HT1080 (cell line): Measurements from ENCODE around the gene STON2. TPM values are rescaled to one million over a fixed set of nuclear protein-coding genes. Genes with fewer than 3 reads are reported as not detected.
A peak's percentile ranks its signal among the peaks of the same experiment; 100 is the strongest.

Experiments used
- DNase-seq: peaks from one replicate; pipeline ENCODE4 v3.0.0-alpha.2; 2015; ENCODE audit warnings: low read depth
- total RNA-seq: library from RNA; depleted of rRNA; stranded (reverse); fragments of >200 nt; shearing (Covaris generic); gene quantifications from 2 replicates; pipeline ENCODE4 v1.2.3, GENCODE V29; 2014

Gene STON2
- total RNA-seq, 1 experiment from 2014 or later: 7.6 TPM

GRCh38 chr14:81418057-81418790 is 18.1 kb upstream of the STON2 start:
- no peak for DNase-seq

- DNase-seq: no peak
Measured at GRCh38 chr14:81416981-81417380, 16.9 kb upstream of the STON2 start.

- DNase-seq: peak; percentile 41
Measured at GRCh38 chr14:81416194-81416952, 16.2 kb upstream of the STON2 start.

DNA sequence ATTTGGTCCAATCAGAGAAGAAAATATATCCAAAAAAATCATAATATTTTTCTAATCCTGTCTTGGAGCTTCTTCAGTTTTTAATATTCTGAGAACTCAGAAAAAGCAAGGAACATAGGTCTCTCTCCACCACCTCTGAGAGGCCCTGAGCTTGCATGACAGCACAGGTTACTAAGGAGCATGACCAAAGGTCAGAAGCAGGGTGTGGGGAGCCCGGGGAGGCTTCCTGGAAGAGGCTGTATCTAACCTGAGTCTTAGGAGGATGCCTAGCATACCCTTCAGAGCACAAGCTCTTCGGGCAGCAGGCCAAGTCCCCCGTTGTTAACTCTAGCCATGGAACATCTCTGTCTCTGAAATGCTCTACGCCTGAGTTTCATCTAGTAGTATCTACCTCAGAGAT is 15.7 kb upstream of the STON2 start:
- DNase-seq: no peak

GRCh38 chr14:81414123-81414522 is 14.0 kb upstream of the STON2 start:
- no peak for DNase-seq

GRCh38 chr14:81412779-81413178 is 12.7 kb upstream of the STON2 start:
- no peak for DNase-seq

- DNase-seq: no peak
Measured at GRCh38 chr14:81408595-81408994, 8.5 kb upstream of the STON2 start.

- peak; percentile 68 for DNase-seq
Measured at GRCh38 chr14:81406863-81407262, 6.7 kb upstream of the STON2 start.

DNA sequence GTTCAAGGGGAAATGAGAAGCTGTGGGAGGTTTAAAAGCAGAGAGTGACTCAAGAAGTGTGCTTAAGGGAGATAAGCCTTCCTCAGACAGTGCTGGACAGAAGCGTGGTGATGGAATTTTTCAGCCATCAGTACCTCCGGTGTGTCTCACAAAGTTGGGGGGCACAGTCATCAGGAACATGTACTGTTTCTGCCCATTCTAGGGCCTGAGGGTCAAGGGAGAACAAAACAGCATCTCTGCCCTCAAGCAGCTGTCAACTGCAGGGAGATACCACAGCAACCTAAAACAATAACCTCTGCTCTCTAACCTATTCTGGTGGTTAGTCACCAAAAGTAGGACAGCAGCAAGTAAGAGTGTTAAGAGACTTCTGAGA is 2.0 kb upstream of the STON2 start:
- peak; percentile 73 for DNase-seq

DNA sequence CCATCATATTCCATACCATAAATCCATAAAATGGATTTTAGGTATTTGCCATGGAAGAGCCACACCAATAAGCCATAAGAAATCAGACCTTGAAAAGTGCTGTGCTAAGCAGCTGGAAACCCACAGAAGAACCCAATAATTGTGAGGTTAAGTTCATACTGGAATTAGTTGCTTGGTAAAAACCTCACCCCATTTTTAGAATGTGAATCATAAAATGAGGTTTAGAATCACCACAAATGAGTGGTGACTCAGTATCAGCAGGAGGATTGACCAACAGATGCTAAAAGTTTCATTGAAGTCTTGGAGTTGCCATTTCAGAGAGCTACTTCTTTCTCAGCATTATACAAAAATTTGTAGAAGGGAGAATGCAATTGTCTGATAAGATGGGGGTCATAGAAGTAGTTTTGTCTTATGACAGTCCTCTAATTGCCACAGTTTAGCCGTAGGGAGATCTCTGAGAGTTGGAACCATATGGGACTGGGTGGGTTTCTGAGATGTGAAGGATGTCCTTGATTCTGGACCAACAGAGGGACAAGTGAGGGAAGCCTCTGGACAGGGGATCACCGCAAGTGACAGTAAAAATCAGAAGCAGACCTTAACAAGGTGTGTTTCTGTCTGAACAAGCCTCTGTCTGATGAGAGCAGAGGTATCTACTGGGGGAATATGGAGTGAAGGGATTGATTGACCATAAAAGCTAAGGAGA is 1.4 kb upstream of the STON2 start:
- peak; percentile 94 for DNase-seq

- DNase-seq: peak; percentile 92
Measured at GRCh38 chr14:81400852-81401251, 728 bp upstream of the STON2 start.

DNA sequence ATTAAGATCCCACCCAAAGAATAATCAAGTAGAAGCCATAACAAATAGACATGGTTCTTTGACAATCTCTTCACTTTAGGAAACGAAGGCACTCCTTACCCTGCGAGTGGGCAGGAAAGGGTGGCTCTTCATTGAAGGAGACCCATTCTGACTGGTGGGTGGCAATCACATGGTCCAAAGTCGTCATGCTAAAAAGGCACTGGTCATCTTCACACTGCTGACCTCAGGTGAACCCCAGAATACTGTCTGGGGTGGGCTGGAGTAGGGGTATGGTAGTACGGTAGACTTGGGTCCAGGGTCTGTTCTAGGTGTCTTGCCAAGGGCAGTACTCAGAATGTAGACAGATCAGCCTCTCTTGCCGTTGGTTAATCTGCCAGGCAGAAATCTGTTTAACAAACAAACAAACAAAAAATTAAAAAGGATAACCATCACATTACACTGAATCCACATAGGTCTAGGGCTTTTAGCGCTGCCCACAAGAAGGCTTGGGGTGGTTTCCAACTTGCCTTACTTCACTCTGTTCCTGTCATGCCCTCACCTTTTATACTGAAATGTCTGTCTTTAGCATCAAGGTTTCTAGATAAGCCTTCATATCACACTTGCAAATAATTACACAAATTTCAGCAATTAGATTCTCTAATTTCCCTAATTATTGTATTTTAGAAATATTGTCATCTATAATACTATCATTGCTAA is 1.8 kb downstream of the STON2 start:
- no peak for DNase-seq

- DNase-seq: peak; percentile 50
Measured at GRCh38 chr14:81396113-81396512, 4.0 kb downstream of the STON2 start.

GRCh38 chr14:81394739-81395138 is 5.4 kb downstream of the STON2 start:
- DNase-seq: no peak

DNA sequence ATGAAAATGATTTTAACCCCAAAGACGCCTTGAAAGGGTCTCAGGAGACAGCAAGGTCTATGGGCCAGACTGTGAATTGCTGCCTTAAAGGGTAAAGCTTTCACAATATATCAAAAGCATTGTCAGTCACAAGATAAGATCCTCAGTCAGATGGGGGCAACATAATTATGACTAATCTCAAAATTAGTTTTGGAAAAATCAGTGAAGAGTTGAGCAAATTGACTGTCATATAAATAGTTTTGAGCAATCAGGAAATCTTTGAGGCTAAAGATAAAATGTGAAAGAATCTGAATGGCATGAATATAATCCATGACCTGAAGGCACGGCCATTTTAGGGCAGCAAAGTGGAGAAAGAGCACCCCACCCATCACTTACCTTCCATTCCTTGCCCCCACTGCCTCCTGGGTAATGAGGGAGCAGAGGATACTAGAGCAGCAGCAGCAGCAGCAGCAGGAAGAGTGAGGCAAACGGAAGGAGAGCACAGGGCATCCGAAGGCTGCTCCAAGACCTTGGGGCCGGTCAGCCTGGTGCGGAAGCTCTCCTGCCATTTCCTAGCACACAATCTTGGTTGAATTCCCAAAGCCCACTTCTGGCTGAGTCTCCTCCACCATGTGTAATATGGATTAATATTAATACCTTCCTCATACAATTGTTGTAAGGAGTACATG is 7.0 kb downstream of the STON2 start:
- DNase-seq: no peak

DNA sequence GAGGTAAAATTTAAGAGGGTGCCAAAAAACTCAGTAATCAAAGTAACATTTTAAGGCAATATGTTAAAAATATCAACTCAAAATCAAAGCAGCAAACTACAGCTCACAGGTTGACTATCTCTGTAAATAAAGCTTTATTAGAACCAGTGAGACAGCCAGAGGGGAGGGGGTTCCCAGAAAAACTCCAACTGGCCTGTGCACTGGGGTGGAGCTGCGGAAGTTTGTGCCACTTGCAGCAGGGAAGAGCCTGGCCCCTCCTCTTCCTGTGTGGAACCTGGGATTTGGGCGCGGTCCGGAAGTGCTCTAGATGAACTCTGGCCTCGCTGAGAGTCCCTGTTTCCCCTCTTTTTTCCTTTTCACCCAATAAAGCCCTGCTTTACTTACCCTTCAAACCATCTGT is 8.1 kb downstream of the STON2 start:
- DNase-seq: no peak

GRCh38 chr14:81390696-81391095 is 9.4 kb downstream of the STON2 start:
- DNase-seq: no peak

GRCh38 chr14:81388336-81388735 is 11.8 kb downstream of the STON2 start:
- no peak for DNase-seq

DNA sequence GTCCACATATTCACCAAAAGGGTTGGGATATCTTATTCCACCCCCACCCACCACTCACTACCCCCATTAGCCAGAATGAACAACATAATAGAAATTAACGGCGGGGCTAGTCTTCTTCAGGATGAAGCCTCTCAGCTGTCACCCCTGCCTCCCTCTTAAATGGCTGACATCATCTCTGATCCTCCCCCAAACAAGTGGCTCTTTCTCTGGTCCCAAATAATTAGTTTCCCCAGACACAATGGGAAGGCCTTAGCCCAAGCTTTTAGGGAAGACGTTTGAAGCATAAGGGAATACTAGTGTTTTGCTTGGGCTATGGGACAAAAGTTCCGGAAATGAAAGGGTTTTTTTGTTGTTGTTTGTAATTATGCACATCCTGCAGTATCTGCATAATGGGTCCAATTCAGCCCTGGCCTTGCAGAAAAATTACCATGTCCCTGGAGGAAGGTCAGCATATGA is 13.8 kb downstream of the STON2 start:
- DNase-seq: no peak

GRCh38 chr14:81385886-81386285 is 14.2 kb downstream of the STON2 start:
- no peak for DNase-seq

DNA sequence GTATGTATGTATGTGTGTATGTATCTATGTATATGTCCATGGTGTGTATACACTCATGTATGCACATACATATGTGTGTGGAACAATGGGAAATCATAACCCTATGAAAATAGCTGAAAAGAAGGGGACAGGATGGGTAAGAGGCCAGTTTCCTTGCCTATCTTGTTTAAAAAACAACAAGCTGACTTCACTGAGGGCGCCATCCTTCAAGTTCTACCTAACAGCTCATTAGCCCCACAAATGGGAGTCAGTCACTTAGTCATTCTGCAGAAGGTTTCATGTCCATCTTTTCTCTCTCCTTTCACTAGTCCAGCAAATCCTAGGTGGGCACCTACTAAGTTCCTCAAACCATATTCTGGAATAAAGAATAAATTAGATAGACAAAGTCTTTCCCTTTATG is 14.7 kb downstream of the STON2 start:
- no peak for DNase-seq
